Occipital lobe (tissue), 2 donors: Measurements from ENCODE around the gene CACNA1F. TPM values are rescaled to one million over a fixed set of nuclear protein-coding genes. Genes with fewer than 3 reads are reported as not detected.
A peak's percentile ranks its signal among the peaks of the same experiment; 100 is the strongest.

Source experiments
- DNase-seq: peaks from one replicate; lab custom pipeline; 2025; lab: John Stamatoyannopoulos, UW
- total RNA-seq: library from RNA; depleted of rRNA; stranded (reverse); fragments of >200 nt; gene quantifications from one replicate; pipeline ENCODE4 v1.2.3, GENCODE V29; 2014

The CACNA1F gene
- total RNA-seq, 1 donor from 2014 or later = not detected

DNA sequence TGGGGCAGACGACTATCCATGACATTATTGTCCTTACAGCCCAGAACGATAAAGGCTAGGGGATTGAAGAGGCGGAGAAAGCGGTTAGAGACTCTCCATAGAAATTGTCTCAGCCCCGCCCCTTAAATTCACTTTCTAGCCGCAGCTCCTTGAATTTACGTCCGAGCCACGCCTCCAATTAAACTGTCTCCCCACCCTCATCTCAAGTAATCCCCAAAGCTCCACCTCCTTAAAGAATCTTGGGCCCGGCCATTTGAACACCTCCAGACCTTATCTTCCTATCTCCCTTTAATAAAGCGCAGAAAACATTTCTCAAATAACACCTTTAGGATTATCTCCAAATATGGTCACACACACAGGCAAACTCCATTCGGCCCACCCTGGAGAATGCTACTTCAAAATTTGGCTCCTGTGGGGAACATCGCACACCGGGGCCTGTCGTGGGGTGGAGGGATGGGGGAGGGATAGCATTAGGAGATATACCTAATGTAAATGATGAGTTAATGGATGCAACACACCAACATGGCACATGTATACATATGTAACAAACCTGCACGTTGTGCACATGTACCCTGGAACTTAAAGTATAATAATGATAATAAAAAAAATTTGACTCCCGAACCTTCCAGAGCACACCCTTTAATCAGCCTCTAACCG lies 77.8 kb downstream of the CACNA1F start:
- peak; percentile 25 for DNase-seq

Other genes starting within 250 kb of the CACNA1F start
- gene GRIPAP1, start 231.1 kb downstream of the CACNA1F start, total RNA-seq = 29.9 TPM
- gene TFE3, start 190.0 kb downstream of the CACNA1F start, total RNA-seq = 8.1 TPM
- 2.0 TPM for gene CCDC120, start 174.3 kb downstream of the CACNA1F start, total RNA-seq
- gene PRAF2, start 159.3 kb downstream of the CACNA1F start, total RNA-seq = 3.0 TPM
- 23.9 TPM for gene WDR45, start 153.5 kb downstream of the CACNA1F start, total RNA-seq
- 18.2 TPM for gene GPKOW, start 109.6 kb downstream of the CACNA1F start, total RNA-seq
- 3.4 TPM for gene MAGIX, start 70.6 kb downstream of the CACNA1F start, total RNA-seq
- gene PLP2, start 61.4 kb downstream of the CACNA1F start, total RNA-seq = 0.62 TPM
- gene PRICKLE3, start 47.0 kb downstream of the CACNA1F start, total RNA-seq = 0.47 TPM
- gene SYP, start 33.1 kb downstream of the CACNA1F start, total RNA-seq = 158 TPM
- gene CCDC22, start 2.1 kb upstream of the CACNA1F start, total RNA-seq = 5.6 TPM
- 0.16 TPM for gene FOXP3, start 31.4 kb upstream of the CACNA1F start, total RNA-seq
- 12.6 TPM for gene PPP1R3F, start 36.5 kb upstream of the CACNA1F start, total RNA-seq
- not detected for gene GAGE10, start 70.3 kb upstream of the CACNA1F start, total RNA-seq
- not detected for gene GAGE12J, start 88.7 kb upstream of the CACNA1F start, total RNA-seq
- not detected for gene GAGE13, start 98.2 kb upstream of the CACNA1F start, total RNA-seq